Measurements from ENCODE around the gene PRSS1.
"Not testable (repeated sequence)": the region's sequence is repeated elsewhere in the genome, so short reads cannot be mapped to it uniquely, and the experiment has no call there.

PRSS1 gene

GRCh38 chr7:142767861-142768260, 18.6 kb downstream of the PRSS1 start:
- CTCF ChIA-PET = no interaction called here
- H3K27ac ChIP-seq = no peak overlapping the region
- DNase-seq (ENCODE audit: low spot score) = no peak
- TF ChIP-seq CTCF (conservative IDR thresholded peaks at IDR 0.05; ENCODE audit: low read depth) = no peak
- POLR2A ChIA-PET (ENCODE audit: low non-redundant PET) = no interaction called here

GRCh38 chr7:142768885-142769284, 19.6 kb downstream of the PRSS1 start:
- CTCF ChIA-PET; POLR2A ChIA-PET (ENCODE audit: low non-redundant PET): not testable (repeated sequence)

GRCh38 chr7:142770661-142771352, 21.5 kb downstream of the PRSS1 start, which contains the start of gene PRSS2:
TSS of gene PRSS2 (plus strand) at chr7:142770970. CDS start at chr7:142770983, 13 bp downstream.
- ChIA-PET CTCF (no interaction called here), POLR2A (ENCODE audit: low non-redundant PET) (no interaction called here)
- H3K27ac ChIP-seq = no peak within 1 kb of the TSS
- no peak for DNase-seq (ENCODE audit: low spot score)
- TF ChIP-seq CTCF (conservative IDR thresholded peaks at IDR 0.05; ENCODE audit: low read depth) = no peak

More at GRCh38 chr7:142768885-142769284, 19.6 kb downstream of the PRSS1 start:
- H3K27ac ChIP-seq; DNase-seq (ENCODE audit: low spot score): not testable (repeated sequence)

GRCh38 chr7:142771353-142771723, 22.1 kb downstream of the PRSS1 start:
- TF ChIP-seq CTCF (conservative IDR thresholded peaks at IDR 0.05; ENCODE audit: low read depth) = no peak
- no peak overlapping the region for H3K27ac ChIP-seq
- POLR2A ChIA-PET (ENCODE audit: low non-redundant PET) = no interaction called here
- no peak for DNase-seq (ENCODE audit: low spot score)
- CTCF ChIA-PET = no interaction called here

- ChIA-PET POLR2A (ENCODE audit: low non-redundant PET) (no interaction called here), CTCF (no interaction called here)
- no peak overlapping the region for H3K27ac ChIP-seq
- no peak for DNase-seq (ENCODE audit: low spot score)
- no peak for TF ChIP-seq CTCF (conservative IDR thresholded peaks at IDR 0.05; ENCODE audit: low read depth)
These were observed 22.8 kb downstream of the PRSS1 start for GRCh38 chr7:142772051-142772450.

- no peak overlapping the region for H3K27ac ChIP-seq
- no peak for DNase-seq (ENCODE audit: low spot score)
- TF ChIP-seq CTCF (conservative IDR thresholded peaks at IDR 0.05; ENCODE audit: low read depth) = no peak
- ChIA-PET CTCF (no interaction called here), POLR2A (ENCODE audit: low non-redundant PET) (no interaction called here)
These were observed 23.4 kb downstream of the PRSS1 start for GRCh38 chr7:142772673-142773072.

GRCh38 chr7:142773230-142773629, 24.0 kb downstream of the PRSS1 start:
- no peak for TF ChIP-seq CTCF (conservative IDR thresholded peaks at IDR 0.05; ENCODE audit: low read depth)
- POLR2A ChIA-PET (ENCODE audit: low non-redundant PET) = no interaction called here
- H3K27ac ChIP-seq = no peak overlapping the region
- DNase-seq (ENCODE audit: low spot score) = no peak
- CTCF ChIA-PET = no interaction called here
